Omental fat pad (tissue), 4 donors: ENCODE measurements around the gene SPIN1. TPM values are rescaled to one million over a fixed set of nuclear protein-coding genes. Genes with fewer than 3 reads are reported as not detected.

Experiments
- ATAC-seq: fragments of 150-250 bp; one replicate; pipeline ENCODE4 v1.9.1; 2016; ENCODE audit warnings: mild to moderate bottlenecking, moderate library complexity; ENCODE audit not compliant: low FRiP score
- DNase-seq: peaks from one replicate; pipeline ENCODE4 v3.0.0-alpha.2; 2019; ENCODE audit warnings: low spot score
- total RNA-seq, 4 donors: library from RNA; depleted of rRNA; stranded (reverse); fragments of >200 nt; gene quantifications; one replicate each; pipeline ENCODE4 v1.1.0, GENCODE V29; 2016
- TF ChIP-seq, protein P1 (sequence below), 3 donors: fragments of 450-650 bp; IDR thresholded peaks; one replicate each; pipeline ENCODE4 v1.5.1; 2016 to 2017; ENCODE audit warnings: antibody characterized with exemption in 3 of 3, mild to moderate bottlenecking in 3 of 3, moderate library complexity in 2 of 3

SPIN1 gene
- total RNA-seq, 4 donors from 2014 or later = 44.8 to 66.4 (median 49.1) TPM

- ATAC-seq (no peak), DNase-seq (no peak)
- TF ChIP-seq, protein P1, sequence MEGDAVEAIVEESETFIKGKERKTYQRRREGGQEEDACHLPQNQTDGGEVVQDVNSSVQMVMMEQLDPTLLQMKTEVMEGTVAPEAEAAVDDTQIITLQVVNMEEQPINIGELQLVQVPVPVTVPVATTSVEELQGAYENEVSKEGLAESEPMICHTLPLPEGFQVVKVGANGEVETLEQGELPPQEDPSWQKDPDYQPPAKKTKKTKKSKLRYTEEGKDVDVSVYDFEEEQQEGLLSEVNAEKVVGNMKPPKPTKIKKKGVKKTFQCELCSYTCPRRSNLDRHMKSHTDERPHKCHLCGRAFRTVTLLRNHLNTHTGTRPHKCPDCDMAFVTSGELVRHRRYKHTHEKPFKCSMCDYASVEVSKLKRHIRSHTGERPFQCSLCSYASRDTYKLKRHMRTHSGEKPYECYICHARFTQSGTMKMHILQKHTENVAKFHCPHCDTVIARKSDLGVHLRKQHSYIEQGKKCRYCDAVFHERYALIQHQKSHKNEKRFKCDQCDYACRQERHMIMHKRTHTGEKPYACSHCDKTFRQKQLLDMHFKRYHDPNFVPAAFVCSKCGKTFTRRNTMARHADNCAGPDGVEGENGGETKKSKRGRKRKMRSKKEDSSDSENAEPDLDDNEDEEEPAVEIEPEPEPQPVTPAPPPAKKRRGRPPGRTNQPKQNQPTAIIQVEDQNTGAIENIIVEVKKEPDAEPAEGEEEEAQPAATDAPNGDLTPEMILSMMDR (IDR thresholded peaks at IDR 0.05) = no peak
Observed at GRCh38 chr9:88462191-88462590, 73.9 kb downstream of the SPIN1 start.

GRCh38 chr9:88464851-88465250, 76.6 kb downstream of the SPIN1 start:
- TF ChIP-seq, protein P1 (IDR thresholded peaks at IDR 0.05) = no peak
- DNase-seq = no peak
- no peak for ATAC-seq

GRCh38 chr9:88468226-88468625, 80.0 kb downstream of the SPIN1 start:
- ATAC-seq (no peak), DNase-seq (no peak)
- TF ChIP-seq, protein P1 (IDR thresholded peaks at IDR 0.05) = no peak

GRCh38 chr9:88476491-88477271, 88.4 kb downstream of the SPIN1 start:
- TF ChIP-seq, protein P1 (IDR thresholded peaks at IDR 0.05) = no peak
- no peak for DNase-seq
- ATAC-seq = no peak

GRCh38 chr9:88477300-88477751, 89.1 kb downstream of the SPIN1 start:
- DNase-seq = no peak
- TF ChIP-seq, protein P1 (IDR thresholded peaks at IDR 0.05) = no peak
- no peak for ATAC-seq

GRCh38 chr9:88478246-88478645, 90.0 kb downstream of the SPIN1 start:
- ATAC-seq = no peak
- TF ChIP-seq, protein P1 (IDR thresholded peaks at IDR 0.05) = no peak
- no peak for DNase-seq

GRCh38 chr9:88481933-88482332, 93.7 kb downstream of the SPIN1 start:
- TF ChIP-seq, protein P1 (IDR thresholded peaks at IDR 0.05) = no peak
- ATAC-seq (no peak), DNase-seq (no peak)
